Osteoblast (primary cell): ENCODE measurements around the gene COL6A3. TPM values are rescaled to one million over a fixed set of nuclear protein-coding genes. Genes with fewer than 3 reads are reported as not detected.

Experiments
- DNase-seq: peaks from one replicate; pipeline ENCODE4 v3.0.0; 2011; ENCODE audit warnings: low spot score, mixed read lengths; ENCODE audit not compliant: insufficient read length; ENCODE audit errors: missing footprints
- H2AFZ ChIP-seq: 2 replicates; pipeline ENCODE4 v1.6.0; 2011; ENCODE audit warnings: mild to moderate bottlenecking, low read length
- H3K27ac ChIP-seq: 2 replicates; pipeline ENCODE4 v1.5.1; 2011; ENCODE audit warnings: mild to moderate bottlenecking, low read depth, low read length, moderate library complexity
- H3K27me3 ChIP-seq: 2 replicates; pipeline ENCODE4 v1.6.0; 2012; ENCODE audit warnings: mild to moderate bottlenecking, control low read depth, inconsistent platforms, low read length, moderate library complexity; ENCODE audit not compliant: insufficient read depth
- H3K36me3 ChIP-seq: 2 replicates; pipeline ENCODE4 v1.5.1; 2011; ENCODE audit warnings: mild to moderate bottlenecking, low read length, control low read depth, moderate library complexity; ENCODE audit not compliant: insufficient read depth
- H3K4me1 ChIP-seq: 2 replicates; pipeline ENCODE4 v1.5.1; 2011; ENCODE audit warnings: mild to moderate bottlenecking, low read length, control low read depth, moderate library complexity; ENCODE audit not compliant: insufficient read depth
- H3K4me2 ChIP-seq: 2 replicates; pipeline ENCODE4 v1.6.0; 2011; ENCODE audit warnings: mild to moderate bottlenecking, low read length; ENCODE audit not compliant: insufficient read depth
- H3K4me3 ChIP-seq: fragments of 200-600 bp; sonication (generic); 3 replicates; pipeline ENCODE4 v1.5.1; 2012; ENCODE audit warnings: mild to moderate bottlenecking, low read length, inconsistent platforms; ENCODE audit not compliant: insufficient read depth
- H3K79me2 ChIP-seq: 2 replicates; pipeline ENCODE4 v1.6.0; 2012; ENCODE audit warnings: mild to moderate bottlenecking, low read length, control low read depth, inconsistent platforms; ENCODE audit not compliant: insufficient read depth
- H3K9me3 ChIP-seq: 2 replicates; pipeline ENCODE4 v1.5.1; 2011; ENCODE audit warnings: low read depth, low read length, control low read depth
- H4K20me1 ChIP-seq: 2 replicates; pipeline ENCODE4 v1.6.0; 2012; ENCODE audit warnings: mild to moderate bottlenecking, low read length, control low read depth; ENCODE audit not compliant: insufficient read depth
- total RNA-seq: library from RNA; depleted of rRNA; stranded (reverse); fragments of >200 nt; gene quantifications from 2 replicates; pipeline ENCODE4 v1.2.3, GENCODE V29; 2012
- TF ChIP-seq, protein P1 (sequence below): IDR thresholded peaks from 2 replicates; pipeline ENCODE4 v1.5.1; 2011; ENCODE audit warnings: mild to moderate bottlenecking, low read depth, low read length, moderate library complexity; ENCODE audit errors: extremely low read depth

Gene COL6A3
- total RNA-seq, 1 donor, result 4,017 TPM

DNA sequence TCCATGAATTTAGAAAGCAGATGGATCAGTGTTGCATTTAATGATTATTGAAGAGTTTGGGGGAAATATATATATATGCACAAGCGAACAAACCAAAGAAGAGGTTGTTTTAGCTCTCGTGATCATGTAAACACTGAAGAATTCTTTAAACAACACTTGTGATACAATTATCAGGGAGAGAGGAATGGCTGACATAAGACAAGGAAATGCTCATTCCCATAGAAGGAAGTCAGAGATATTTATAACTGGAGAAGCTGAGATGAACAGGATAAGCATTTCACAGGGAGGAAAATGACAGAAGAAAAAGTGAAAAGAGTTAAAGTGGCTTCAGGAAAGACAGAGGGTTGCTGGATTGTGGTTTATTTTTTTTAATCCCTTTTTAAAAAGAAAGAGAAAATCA, 10.6 kb upstream of the COL6A3 start:
- Histone ChIP-seq H3K4me3 (no peak overlapping the region), H3K27ac (no peak overlapping the region), H3K27me3 (no peaks in the 10 kb centered on the region), H3K9me3 (no peaks in the 10 kb centered on the region), H4K20me1 (no peaks in the 10 kb centered on the region), H3K4me1 (peaks cover 11% of the 10 kb centered on the region), H3K36me3 (no peaks in the 10 kb centered on the region), H3K4me2 (no peak overlapping the region), H2AFZ (peak overlapping the region; percentile 45), H3K79me2 (no peaks in the 10 kb centered on the region)
- DNase-seq, result no peak
- TF ChIP-seq, protein P1, sequence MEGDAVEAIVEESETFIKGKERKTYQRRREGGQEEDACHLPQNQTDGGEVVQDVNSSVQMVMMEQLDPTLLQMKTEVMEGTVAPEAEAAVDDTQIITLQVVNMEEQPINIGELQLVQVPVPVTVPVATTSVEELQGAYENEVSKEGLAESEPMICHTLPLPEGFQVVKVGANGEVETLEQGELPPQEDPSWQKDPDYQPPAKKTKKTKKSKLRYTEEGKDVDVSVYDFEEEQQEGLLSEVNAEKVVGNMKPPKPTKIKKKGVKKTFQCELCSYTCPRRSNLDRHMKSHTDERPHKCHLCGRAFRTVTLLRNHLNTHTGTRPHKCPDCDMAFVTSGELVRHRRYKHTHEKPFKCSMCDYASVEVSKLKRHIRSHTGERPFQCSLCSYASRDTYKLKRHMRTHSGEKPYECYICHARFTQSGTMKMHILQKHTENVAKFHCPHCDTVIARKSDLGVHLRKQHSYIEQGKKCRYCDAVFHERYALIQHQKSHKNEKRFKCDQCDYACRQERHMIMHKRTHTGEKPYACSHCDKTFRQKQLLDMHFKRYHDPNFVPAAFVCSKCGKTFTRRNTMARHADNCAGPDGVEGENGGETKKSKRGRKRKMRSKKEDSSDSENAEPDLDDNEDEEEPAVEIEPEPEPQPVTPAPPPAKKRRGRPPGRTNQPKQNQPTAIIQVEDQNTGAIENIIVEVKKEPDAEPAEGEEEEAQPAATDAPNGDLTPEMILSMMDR, result no peak

DNA sequence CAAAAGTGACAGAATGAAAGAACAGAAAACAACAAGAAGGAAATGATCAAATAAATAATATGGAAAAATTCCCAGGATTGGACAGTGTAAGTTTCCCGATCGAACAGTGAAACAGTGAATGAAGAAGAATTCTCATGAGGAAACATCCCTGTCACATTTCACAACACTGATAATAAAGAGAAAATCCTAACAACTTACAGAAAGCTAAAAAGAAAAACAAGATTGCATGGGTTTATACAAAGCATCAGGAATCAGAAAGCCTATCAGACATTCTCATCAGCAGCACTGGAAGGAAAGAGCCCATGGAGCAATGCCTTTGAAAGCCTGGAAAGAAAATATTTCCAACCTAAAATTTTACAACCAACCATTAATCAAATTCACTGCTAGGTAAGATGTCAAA, 9.9 kb upstream of the COL6A3 start:
- Histone ChIP-seq H2AFZ (no peak overlapping the region), H3K27ac (no peak overlapping the region), H4K20me1 (no peaks in the 10 kb centered on the region), H3K27me3 (no peaks in the 10 kb centered on the region), H3K79me2 (no peaks in the 10 kb centered on the region), H3K36me3 (no peaks in the 10 kb centered on the region), H3K4me3 (no peak overlapping the region), H3K9me3 (no peaks in the 10 kb centered on the region), H3K4me2 (no peak overlapping the region), H3K4me1 (peaks cover 11% of the 10 kb centered on the region)
- TF ChIP-seq, protein P1, result no peak
- no peak for DNase-seq

DNA sequence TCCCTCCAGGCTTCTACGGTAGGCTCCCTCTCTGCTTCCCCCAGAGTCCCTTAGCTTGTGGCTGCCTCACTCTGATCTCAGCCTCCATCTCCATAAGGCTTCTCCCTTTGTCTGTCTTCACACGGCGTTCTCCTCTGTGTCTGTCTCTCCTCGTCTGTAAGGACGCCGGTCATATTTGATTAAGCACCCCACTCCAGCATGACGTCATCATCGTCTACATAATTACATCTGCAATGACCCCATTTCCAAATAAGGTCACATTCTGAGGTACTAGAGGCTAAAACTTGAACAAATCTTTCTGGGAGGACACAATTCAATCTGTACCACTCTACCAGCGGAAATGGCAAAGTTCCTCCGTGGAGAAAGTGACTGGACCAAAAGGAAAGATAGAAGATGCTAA, 8.3 kb upstream of the COL6A3 start:
- no peak overlapping the region for H3K4me3 ChIP-seq
- H3K27me3 ChIP-seq, result no peaks in the 10 kb centered on the region
- H3K4me1 ChIP-seq, result peaks cover 14% of the 10 kb centered on the region
- TF ChIP-seq, protein P1, result no peak
- no peaks in the 10 kb centered on the region for H4K20me1 ChIP-seq
- no peaks in the 10 kb centered on the region for H3K9me3 ChIP-seq
- H3K4me2 ChIP-seq, result no peak overlapping the region
- H2AFZ ChIP-seq, result peak overlapping the region; percentile 62
- H3K27ac ChIP-seq, result peak overlapping the region; percentile 78
- DNase-seq, result no peak
- no peaks in the 10 kb centered on the region for H3K79me2 ChIP-seq
- H3K36me3 ChIP-seq, result no peaks in the 10 kb centered on the region

DNA sequence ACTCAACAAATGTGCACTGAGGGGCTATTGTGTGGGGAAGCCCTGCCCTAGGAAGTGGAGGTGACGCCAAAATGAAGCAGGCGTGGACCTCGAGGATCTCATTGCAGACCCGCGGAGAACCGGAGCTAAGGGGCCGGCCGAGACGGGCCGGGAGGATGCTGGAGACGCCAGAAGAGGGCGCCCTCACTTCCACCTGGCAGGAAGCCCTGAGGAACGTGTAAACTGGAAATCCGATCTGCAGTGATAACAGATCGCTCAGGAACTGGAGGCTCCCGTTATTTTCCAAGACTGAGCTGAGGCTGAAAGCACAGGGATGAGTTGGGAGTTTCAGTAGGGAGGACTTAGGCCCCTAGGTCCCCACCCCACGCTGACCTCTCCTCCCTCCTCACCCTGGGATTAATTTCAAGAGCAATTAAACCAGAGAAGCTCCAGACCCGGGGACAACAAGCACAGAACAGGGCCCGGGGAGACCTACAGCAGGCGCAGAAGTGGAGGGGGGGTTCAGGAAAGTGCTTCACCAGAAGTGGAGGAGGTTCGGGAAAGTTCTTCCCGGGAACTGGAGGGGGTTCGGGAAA, 7.7 kb upstream of the COL6A3 start:
- H2AFZ ChIP-seq, result peak overlapping the region; percentile 71
- peaks cover 14% of the 10 kb centered on the region for H3K4me1 ChIP-seq
- H3K36me3 ChIP-seq, result no peaks in the 10 kb centered on the region
- H3K27me3 ChIP-seq, result no peaks in the 10 kb centered on the region
- no peaks in the 10 kb centered on the region for H4K20me1 ChIP-seq
- H3K9me3 ChIP-seq, result no peaks in the 10 kb centered on the region
- peak overlapping the region; percentile 38 for H3K4me3 ChIP-seq
- no peak for DNase-seq
- peak overlapping the region; percentile 69 for H3K4me2 ChIP-seq
- no peaks in the 10 kb centered on the region for H3K79me2 ChIP-seq
- TF ChIP-seq, protein P1, result peak; percentile 97
- H3K27ac ChIP-seq, result peak overlapping the region; percentile 78
